GM18505 (cell line): ENCODE data around the gene PTGR1.
"Not testable (repeated sequence)": the region's sequence is repeated elsewhere in the genome, so short reads cannot be mapped to it uniquely, and the experiment has no call there.

ENCODE experiments used
- ATAC-seq: cut with Tn5 transposase; IDR thresholded peaks from one replicate; pipeline ENCODE4 v1.9.1; 2021; ENCODE audit not compliant: unreplicated experiment
- POLR2A ChIP-seq: IDR thresholded peaks from 4 replicates; pipeline ENCODE4 v1.6.1; 2011; ENCODE audit warnings: borderline replicate concordance; ENCODE audit not compliant: insufficient read depth, insufficient read length; ENCODE audit errors: extremely low read depth

The PTGR1 gene

GRCh38 chr9:111601237-111602018 lies 2.0 kb upstream of the PTGR1 start:
- no peak for TF ChIP-seq POLR2A
- ATAC-seq, result no peak

- ATAC-seq, result no peak
- no peak for TF ChIP-seq POLR2A
Measured at GRCh38 chr9:111599955-111600343, 502 bp upstream of the PTGR1 start.

DNA sequence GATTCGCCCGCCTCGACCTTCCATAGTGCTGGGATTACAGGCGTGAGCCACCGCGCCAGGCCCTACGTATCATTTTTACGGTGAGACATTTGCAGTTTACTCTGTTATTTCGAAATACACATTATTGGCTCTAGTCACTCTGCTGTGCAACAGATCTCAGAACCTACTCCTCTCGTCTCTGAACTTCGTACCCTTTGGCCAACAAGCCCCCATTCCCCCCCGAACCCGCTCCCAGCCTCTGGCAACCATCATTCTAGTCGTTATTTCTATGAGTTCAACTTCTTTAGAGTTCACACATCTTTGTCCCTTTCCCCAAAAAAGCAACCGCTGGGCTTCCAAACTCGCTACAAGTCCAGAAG lies 735 bp downstream of the PTGR1 start:
- ATAC-seq, result no peak
- no peak for TF ChIP-seq POLR2A

DNA sequence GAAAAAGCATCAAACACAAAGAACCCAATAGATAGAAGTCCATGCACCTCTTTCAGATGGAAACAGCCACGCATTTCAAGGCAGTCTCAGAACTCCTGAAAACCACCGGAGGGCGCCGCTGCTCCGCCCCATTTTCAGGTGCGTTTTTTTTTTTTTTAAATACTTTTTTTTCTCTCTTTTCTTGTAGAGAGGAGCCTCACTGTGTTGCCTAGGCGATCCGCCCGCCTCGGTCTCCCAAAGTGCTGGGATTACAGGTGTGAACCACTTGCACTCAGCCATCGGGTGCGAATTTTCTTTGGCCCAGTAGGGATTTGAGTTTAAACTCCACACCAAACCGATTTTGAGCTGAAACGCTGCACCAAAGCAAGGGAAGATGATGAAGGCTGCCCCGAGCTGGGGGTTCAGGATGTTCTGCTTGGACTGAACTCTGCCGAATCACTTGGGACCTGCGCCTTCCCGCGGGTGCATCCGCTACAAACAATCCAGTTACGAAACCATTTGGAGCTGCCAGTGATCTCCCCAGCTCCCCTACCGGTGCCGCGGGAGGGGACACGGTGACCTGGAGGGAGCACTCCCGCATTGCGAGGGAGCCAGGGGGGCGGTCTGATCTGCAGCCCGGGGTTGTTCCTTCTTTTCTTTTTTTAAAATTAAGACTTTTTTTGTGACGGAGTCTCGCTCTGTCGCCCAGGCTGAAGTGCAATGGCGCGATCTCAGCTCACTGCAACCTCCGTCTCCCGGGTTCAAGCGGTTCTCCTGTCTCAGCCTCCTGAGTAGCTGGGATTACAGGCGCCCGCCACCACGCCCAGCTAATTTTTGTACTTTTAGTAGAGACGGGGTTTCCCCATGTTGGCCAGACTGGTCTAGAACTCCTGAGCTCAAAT lies 1.4 kb downstream of the PTGR1 start:
- no peak for TF ChIP-seq POLR2A
- peak; percentile 48 for ATAC-seq

DNA sequence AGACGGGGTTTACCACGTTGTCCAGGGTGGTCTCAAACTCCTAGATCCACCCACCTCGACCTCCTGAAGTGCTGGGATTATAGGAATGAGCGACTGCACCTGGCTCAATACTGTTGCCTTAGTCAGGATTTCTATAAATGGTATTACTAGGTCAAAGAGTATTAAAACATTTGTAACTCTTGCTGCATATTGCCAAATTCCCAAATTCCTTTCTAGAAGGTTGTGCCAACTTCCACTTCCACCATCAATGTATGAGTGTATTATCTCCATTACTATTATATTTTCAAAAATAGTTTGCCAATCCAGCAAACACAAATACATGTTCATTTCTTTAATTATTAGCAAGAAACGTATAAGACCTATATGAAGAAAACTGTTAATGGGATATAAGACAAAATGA lies 10.6 kb downstream of the PTGR1 start:
- ATAC-seq, result no peak
- no peak for TF ChIP-seq POLR2A

GRCh38 chr9:111586378-111586777 lies 13.1 kb downstream of the PTGR1 start:
- ATAC-seq, result no peak
- TF ChIP-seq POLR2A, result no peak

- TF ChIP-seq POLR2A, result no peak
Measured at GRCh38 chr9:111582888-111583287, 16.6 kb downstream of the PTGR1 start.

GRCh38 chr9:111572950-111573604 lies 26.4 kb downstream of the PTGR1 start:
- no peak for TF ChIP-seq POLR2A
- ATAC-seq, result no peak

More at GRCh38 chr9:111582888-111583287, 16.6 kb downstream of the PTGR1 start:
- ATAC-seq, result no peak

GRCh38 chr9:111568127-111568526 lies 31.3 kb downstream of the PTGR1 start:
- not testable (repeated sequence) for ATAC-seq

GRCh38 chr9:111566234-111566633 lies 33.2 kb downstream of the PTGR1 start:
- ATAC-seq, result no peak
- TF ChIP-seq POLR2A, result no peak

DNA sequence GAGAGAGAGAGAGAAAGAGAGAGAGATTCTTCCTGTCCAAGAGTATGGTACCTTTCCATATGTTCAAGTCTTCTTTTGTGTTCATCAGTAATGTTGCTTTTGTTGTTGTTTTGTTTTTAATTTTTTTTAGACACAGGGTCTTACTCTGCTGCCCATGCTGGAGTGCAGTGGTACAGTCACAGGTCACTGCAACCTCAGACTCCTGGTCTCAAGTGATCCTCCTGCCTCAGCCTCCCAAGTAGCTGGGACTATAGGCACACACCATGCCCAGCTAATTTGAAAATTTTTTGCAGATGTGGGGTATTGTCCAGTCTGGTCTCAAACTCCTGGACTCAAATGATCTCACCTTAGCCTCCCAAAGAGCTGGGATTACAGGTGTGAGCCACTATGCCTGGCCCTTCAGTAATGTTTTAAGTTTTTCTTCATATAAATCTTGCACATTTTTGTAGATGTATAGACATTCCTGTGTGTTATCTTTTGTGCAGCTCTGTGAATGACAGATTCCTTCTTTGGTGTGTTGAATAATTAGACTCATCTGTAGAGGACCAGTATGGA lies 38.2 kb downstream of the PTGR1 start:
- ATAC-seq, result no peak
- TF ChIP-seq POLR2A, result no peak

DNA sequence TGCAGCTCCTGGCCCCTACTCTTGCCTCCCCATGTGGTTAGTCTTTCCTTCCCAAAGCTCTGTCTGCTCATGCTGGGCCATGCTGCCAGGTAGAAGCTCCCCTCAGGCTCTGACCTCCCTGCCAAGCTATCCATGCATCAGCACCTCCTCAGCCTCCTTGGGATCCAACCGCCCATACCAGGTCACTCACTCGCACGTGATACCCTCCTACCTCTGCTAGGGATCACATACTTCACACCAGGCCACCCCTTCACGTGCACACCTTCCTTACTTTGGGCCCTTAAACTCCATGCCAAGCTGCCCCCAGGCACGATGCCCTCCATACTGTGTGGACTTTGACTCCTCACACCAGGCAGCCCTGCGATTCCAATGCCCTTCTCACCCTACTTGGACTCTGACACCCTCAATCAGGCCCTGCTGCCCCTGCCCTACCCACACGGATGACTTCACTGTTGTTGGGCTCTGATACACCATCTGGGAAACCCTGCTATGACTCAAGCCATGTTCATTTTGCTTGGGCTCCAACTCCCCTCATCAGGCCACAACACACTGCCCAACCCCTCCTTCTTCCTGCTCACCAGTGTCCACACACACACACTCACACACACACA lies 40.3 kb downstream of the PTGR1 start:
- TF ChIP-seq POLR2A, result no peak
- ATAC-seq, result no peak

DNA sequence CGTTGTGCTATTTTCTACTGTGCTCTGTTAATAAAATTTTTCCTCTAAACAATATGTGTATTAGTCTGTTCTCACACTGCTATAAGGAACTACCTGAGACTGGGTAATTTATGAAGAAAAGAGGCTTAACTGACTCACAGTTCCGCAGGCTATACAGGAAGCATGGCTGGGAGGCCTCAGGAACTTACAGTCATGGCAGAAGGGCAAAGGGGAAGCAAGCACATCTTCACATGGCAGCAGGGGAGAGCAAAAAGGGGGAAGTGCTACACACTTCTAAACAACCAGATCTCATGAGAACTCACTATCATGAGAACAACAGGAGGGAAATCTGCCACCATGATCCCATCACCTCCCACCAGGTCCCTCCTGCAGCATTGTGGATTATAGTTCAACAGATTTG lies 44.0 kb downstream of the PTGR1 start:
- ATAC-seq, result not testable (repeated sequence)
